ENCODE results near the gene TMEM59.

The TMEM59 gene, protein sequence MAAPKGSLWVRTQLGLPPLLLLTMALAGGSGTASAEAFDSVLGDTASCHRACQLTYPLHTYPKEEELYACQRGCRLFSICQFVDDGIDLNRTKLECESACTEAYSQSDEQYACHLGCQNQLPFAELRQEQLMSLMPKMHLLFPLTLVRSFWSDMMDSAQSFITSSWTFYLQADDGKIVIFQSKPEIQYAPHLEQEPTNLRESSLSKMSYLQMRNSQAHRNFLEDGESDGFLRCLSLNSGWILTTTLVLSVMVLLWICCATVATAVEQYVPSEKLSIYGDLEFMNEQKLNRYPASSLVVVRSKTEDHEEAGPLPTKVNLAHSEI

DNA sequence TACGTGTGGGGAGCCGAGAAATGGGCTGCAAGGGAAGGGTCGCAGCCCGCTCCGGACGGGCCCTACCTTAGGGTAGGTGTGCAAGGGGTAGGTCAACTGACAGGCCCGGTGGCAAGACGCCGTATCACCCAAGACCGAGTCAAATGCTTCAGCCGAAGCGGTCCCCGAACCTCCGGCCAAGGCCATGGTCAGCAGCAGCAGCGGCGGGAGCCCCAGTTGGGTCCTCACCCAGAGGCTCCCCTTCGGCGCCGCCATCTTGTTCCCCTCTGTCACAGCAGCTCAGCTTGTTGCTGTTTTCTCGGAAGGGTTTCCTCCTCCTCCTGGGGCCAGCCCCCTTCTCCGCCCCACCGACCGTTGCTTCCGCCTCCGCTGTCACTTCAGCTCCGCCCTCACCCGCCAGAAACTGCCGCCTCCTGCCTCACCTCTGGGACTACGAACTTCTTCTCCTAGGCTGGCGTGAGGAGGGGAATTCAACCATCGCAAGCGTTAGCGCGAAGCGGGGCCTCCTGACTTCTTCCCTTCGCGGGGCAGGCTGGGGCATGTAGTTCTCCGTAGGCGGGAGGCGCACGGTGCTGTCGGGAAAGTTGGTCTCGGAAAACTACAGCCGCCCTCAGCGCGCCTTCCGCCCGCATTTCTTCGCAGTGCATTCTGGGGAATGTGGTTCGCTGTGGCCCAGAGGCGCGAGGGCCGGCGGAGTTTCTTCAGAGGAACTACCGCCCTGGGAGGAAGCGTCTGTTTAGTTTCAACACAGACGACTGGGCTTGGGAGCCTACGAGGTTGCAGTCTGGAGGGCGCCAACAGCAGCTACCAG lies at the start of gene TMEM59, which contains the start of gene TCEANC2:
Gene TMEM59 (minus strand): TSS at position 271 of the 811 bp plus-strand sequence. CDS start 16 bp downstream, at position 255.
Gene TCEANC2 (plus strand): TSS at position 675 of the 811 bp plus-strand sequence. CDS start 815 bp downstream, outside the sequence.
- H3K4me3 ChIP-seq (ENCODE audit: low read depth, low read length), result peak within 1 kb of the TSS; percentile 98
- CTCF ChIA-PET, result interaction anchor here (0.9 to 4.8 kb wide), 7 partner anchors 8 to 436 kb away, joined by 3 to 18 read pairs (median 6); no protein-coding TSS in a partner anchor
- TF ChIP-seq, protein P1, sequence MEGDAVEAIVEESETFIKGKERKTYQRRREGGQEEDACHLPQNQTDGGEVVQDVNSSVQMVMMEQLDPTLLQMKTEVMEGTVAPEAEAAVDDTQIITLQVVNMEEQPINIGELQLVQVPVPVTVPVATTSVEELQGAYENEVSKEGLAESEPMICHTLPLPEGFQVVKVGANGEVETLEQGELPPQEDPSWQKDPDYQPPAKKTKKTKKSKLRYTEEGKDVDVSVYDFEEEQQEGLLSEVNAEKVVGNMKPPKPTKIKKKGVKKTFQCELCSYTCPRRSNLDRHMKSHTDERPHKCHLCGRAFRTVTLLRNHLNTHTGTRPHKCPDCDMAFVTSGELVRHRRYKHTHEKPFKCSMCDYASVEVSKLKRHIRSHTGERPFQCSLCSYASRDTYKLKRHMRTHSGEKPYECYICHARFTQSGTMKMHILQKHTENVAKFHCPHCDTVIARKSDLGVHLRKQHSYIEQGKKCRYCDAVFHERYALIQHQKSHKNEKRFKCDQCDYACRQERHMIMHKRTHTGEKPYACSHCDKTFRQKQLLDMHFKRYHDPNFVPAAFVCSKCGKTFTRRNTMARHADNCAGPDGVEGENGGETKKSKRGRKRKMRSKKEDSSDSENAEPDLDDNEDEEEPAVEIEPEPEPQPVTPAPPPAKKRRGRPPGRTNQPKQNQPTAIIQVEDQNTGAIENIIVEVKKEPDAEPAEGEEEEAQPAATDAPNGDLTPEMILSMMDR (IDR thresholded peaks at IDR 0.05; ENCODE audit: insufficient read depth, low read length, missing control alignments), result no peak
- peak; percentile 95 for DNase-seq (ENCODE audit: low read depth, low spot score)
- POLR2A ChIA-PET, result interaction anchor here (0.6 to 1.1 kb wide), 3 partner anchors 10 to 594 kb away, joined by 3 to 5 read pairs (median 3); partner anchors contain the start of gene IFT25

DNA sequence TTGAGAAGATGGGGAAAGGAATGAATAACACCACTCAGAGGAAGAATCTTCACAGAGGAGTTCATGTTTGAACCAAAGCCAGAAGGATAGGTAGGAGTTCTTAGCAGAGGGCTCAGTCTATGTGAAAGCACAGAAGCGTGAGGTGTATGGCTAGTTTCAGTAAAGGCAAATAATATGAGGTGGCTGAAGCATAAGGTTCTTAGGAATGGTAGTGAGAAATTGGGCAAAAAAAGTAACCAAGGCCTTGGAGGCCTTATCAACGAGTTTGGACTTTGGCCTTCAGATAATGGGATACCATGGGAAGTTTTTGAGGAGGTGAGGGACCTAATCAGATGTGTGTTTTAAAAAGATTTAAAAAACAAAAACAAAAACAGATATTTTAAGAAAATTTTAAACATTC lies 47.5 kb upstream of the TMEM59 start:
- H3K4me3 ChIP-seq (ENCODE audit: low read depth, low read length), result no peak overlapping the region
- no peak for DNase-seq (ENCODE audit: low read depth, low spot score)
- POLR2A ChIA-PET, result no interaction called here
- CTCF ChIA-PET, result interaction anchor here (1.3 to 1.5 kb wide), 2 partner anchors 31 to 392 kb away, joined by 4 to 5 read pairs; no protein-coding TSS in a partner anchor
- TF ChIP-seq, protein P1 (IDR thresholded peaks at IDR 0.05; ENCODE audit: insufficient read depth, low read length, missing control alignments), result no peak

DNA sequence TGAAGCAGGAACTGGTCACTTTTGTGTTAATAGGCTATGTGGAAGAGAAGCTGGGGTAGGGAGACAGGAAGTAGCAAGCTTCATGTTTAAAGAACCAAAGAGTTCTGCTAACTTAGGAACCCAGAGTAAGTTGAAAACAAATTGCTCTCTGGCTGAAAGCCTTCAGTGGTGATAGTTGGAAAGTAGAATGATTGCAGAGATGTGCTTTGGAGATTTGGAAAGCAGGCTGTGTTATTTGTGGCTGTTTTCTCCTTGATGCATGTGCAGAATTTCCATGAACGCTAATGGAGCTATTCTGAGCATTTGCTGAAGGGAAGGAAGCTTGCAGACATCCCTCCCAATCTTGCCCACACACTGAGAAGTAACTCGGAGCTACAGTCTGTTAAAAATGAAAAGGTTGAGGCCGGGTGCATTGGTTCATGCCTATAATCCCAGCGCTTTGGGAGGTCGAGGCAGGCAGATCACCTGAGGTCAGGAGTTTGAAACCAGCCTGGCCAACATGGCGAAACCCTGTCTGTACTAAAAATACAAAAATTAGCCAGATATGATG lies 46.1 kb upstream of the TMEM59 start:
- POLR2A ChIA-PET, result no interaction called here
- DNase-seq (ENCODE audit: low read depth, low spot score), result no peak

DNA sequence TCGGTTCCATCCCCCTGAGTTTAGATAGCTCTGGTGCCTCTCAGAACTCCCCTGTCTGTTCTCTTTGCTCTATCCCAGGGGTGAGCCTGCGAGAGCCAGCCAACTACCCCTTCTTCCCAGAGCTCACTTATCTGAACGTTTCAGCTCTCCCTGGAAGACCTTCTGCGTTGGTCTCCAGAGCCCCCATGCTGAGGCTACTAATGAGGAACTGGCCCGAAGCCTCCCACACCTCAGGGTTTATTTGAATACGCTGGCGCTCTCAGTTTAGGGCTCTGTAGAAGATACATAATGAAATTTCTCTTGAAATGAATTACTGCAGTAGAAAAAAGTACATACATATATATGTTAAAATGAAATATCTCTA lies 43.9 kb upstream of the TMEM59 start:
- no peak overlapping the region for H3K4me3 ChIP-seq (ENCODE audit: low read depth, low read length)
- no peak for DNase-seq (ENCODE audit: low read depth, low spot score)
- CTCF ChIA-PET, result interaction anchor here (0.9 to 2.3 kb wide), 3 partner anchors 16 to 237 kb away, joined by 3 to 5 read pairs (median 3); no protein-coding TSS in a partner anchor
- TF ChIP-seq, protein P1 (IDR thresholded peaks at IDR 0.05; ENCODE audit: insufficient read depth, low read length, missing control alignments), result no peak
- POLR2A ChIA-PET, result no interaction called here

More for the DNA sequence above, 46.1 kb upstream of the TMEM59 start:
- TF ChIP-seq, protein P1 (IDR thresholded peaks at IDR 0.05; ENCODE audit: insufficient read depth, low read length, missing control alignments), result no peak
- CTCF ChIA-PET, result interaction anchor here (0.8 to 2.3 kb wide), 7 partner anchors 10 to 393 kb away, joined by 3 to 5 read pairs (median 3); no protein-coding TSS in a partner anchor
- no peak overlapping the region for H3K4me3 ChIP-seq (ENCODE audit: low read depth, low read length)

DNA sequence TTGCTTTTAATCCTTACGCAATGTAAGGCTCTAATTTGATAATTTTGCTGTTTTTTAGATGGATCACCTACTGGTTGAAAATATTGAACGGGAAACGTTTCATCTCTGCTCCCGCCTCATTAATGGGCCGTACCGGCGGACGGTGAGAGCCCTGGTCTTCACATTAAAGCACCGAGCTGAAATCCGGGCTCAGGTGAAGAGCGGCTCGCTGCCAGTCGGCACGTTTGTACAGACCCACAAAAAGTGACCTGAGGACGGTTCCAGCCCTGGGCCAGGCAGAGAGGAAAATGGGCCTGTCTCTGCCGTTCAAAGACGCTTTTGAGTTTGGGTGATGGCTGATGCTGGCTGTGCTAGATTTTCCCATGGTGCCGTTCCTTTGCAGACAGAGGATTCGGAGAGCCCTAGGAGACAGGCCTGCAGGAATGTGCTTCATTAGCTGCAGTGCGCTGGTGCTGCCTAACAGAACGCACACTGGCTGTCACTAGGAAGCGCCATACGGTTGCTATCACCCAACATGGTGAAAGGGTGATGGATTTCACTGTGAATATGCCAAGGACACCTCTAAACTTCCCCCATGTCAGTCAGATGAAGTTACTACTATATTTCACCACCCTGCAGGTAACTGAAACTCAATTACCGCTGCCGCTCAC lies 43.3 kb upstream of the TMEM59 start:
- no peak overlapping the region for H3K4me3 ChIP-seq (ENCODE audit: low read depth, low read length)
- ChIA-PET CTCF (interaction anchor here (1.0 kb wide), 1 partner anchor 25 kb away, joined by 3 read pairs; no protein-coding TSS in a partner anchor), POLR2A (no interaction called here)
- TF ChIP-seq, protein P1 (IDR thresholded peaks at IDR 0.05; ENCODE audit: insufficient read depth, low read length, missing control alignments), result no peak
- DNase-seq (ENCODE audit: low read depth, low spot score), result no peak
